ENCODE data around the gene ILDR2. TPM values are rescaled to one million over a fixed set of nuclear protein-coding genes. Genes with fewer than 3 reads are reported as not detected.
A peak's percentile ranks its signal among the peaks of the same experiment; 100 is the strongest.

Gene ILDR2
- polyA plus RNA-seq (2012; ENCODE audit: insufficient read depth, insufficient read length, low read depth), result not detected

- Histone ChIP-seq H3K4me3 (ENCODE audit: low read depth, low read length) (peak within 1 kb of the TSS; percentile 55), H3K4me1 (no peaks in the 10 kb centered on the region), H3K36me3 (no peaks in the 10 kb centered on the region), H3K27me3 (peaks cover 49% of the 10 kb centered on the region), H3K9me3 (no peaks in the 10 kb centered on the region)
- no peak for TF ChIP-seq CTCF (IDR thresholded peaks at IDR 0.05; ENCODE audit: low read depth, low read length)
- DNase-seq, result peak; percentile 37
Measured at GRCh38 chr1:166975361-166976129, at the start of gene ILDR2. TSS of gene ILDR2 (minus strand) at chr1:166975540. CDS start at chr1:166975268, 272 bp downstream.

- no peak for DNase-seq
- no peaks in the 10 kb centered on the region for H3K9me3 ChIP-seq
- no peak for TF ChIP-seq CTCF (IDR thresholded peaks at IDR 0.05; ENCODE audit: low read depth, low read length)
- no peaks in the 10 kb centered on the region; the same call in 1 of the 2 replicates for H3K27me3 ChIP-seq
- no peak overlapping the region for H3K4me3 ChIP-seq (ENCODE audit: low read depth, low read length)
- H3K36me3 ChIP-seq, result no peaks in the 10 kb centered on the region
- H3K4me1 ChIP-seq, result no peaks in the 10 kb centered on the region
Measured at GRCh38 chr1:167022384-167022783, 47.0 kb upstream of the ILDR2 start.

- DNase-seq, result no peak
- Histone ChIP-seq H3K4me3 (ENCODE audit: low read depth, low read length) (no peak overlapping the region), H3K36me3 (no peaks in the 10 kb centered on the region), H3K27me3 (0 out of 2 replicates have a peak, but pooled peaks cover 9% of the 10 kb centered on the region), H3K4me1 (no peaks in the 10 kb centered on the region), H3K9me3 (no peaks in the 10 kb centered on the region)
- no peak for TF ChIP-seq CTCF (IDR thresholded peaks at IDR 0.05; ENCODE audit: low read depth, low read length)
Measured at GRCh38 chr1:167016100-167016750, 40.9 kb upstream of the ILDR2 start.

GRCh38 chr1:167013108-167013929, 38.0 kb upstream of the ILDR2 start:
- no peak overlapping the region for H3K4me3 ChIP-seq (ENCODE audit: low read depth, low read length)
- no peak for DNase-seq
- no peaks in the 10 kb centered on the region for H3K36me3 ChIP-seq
- TF ChIP-seq CTCF (IDR thresholded peaks at IDR 0.05; ENCODE audit: low read depth, low read length), result no peak
- H3K4me1 ChIP-seq, result no peaks in the 10 kb centered on the region
- H3K27me3 ChIP-seq, result peaks cover 19% of the 10 kb centered on the region; the same call in 1 of the 2 replicates
- no peaks in the 10 kb centered on the region for H3K9me3 ChIP-seq

- peaks cover 19% of the 10 kb centered on the region; the same call in 1 of the 2 replicates for H3K27me3 ChIP-seq
- H3K9me3 ChIP-seq, result no peaks in the 10 kb centered on the region
- no peaks in the 10 kb centered on the region for H3K36me3 ChIP-seq
- no peak for DNase-seq
- no peaks in the 10 kb centered on the region for H3K4me1 ChIP-seq
- H3K4me3 ChIP-seq (ENCODE audit: low read depth, low read length), result no peak overlapping the region
- TF ChIP-seq CTCF (IDR thresholded peaks at IDR 0.05; ENCODE audit: low read depth, low read length), result no peak
Measured at GRCh38 chr1:167012570-167012969, 37.2 kb upstream of the ILDR2 start.

Data from BE2C (cell line).